T-helper 17 cell (primary cell): ENCODE measurements around the gene NOP10. TPM values are rescaled to one million over a fixed set of nuclear protein-coding genes. Genes with fewer than 3 reads are reported as not detected.
"Not testable (repeated sequence)": the region's sequence is repeated elsewhere in the genome, so short reads cannot be mapped to it uniquely, and the experiment has no call there.

Experiments
- ATAC-seq: fragments of 150-1000 bp; cut with Tn5 transposase; 2 replicates; pipeline ENCODE4 v1.10.0; 2021; ENCODE audit warnings: mild to moderate bottlenecking, moderate library complexity
- DNase-seq, 3 donors: peaks; one replicate each; pipeline versions ENCODE4 v3.0.0 to v3.0.0-alpha.2; 2020 to 2021
- H3K9me3 ChIP-seq: one replicate; pipeline ENCODE4 v1.7.0; 2013; ENCODE audit warnings: low read length, mild to moderate bottlenecking; ENCODE audit not compliant: control insufficient read depth, poor library complexity, severe bottlenecking
- H3K27ac Mint-ChIP-seq: one replicate; pipeline ENCODE4 v1.8.0; 2022; ENCODE audit warnings: mild to moderate bottlenecking, moderate library complexity, mixed read lengths
- H3K27me3 Mint-ChIP-seq: one replicate; pipeline ENCODE4 v1.8.0; 2022; ENCODE audit warnings: mixed read lengths
- H3K36me3 Mint-ChIP-seq: one replicate; pipeline ENCODE4 v1.8.0; 2022; ENCODE audit warnings: low read depth, mixed read lengths
- H3K4me1 Mint-ChIP-seq: one replicate; pipeline ENCODE4 v1.8.0; 2022; ENCODE audit warnings: mild to moderate bottlenecking, mixed read lengths
- H3K4me3 Mint-ChIP-seq: one replicate; pipeline ENCODE4 v1.8.0; 2022; ENCODE audit warnings: mild to moderate bottlenecking, moderate library complexity, mixed read lengths
- total RNA-seq, 4 donors: library from RNA in 2 of 4; stranded (reverse) in 2 of 4; gene quantifications; one replicate each; pipeline ENCODE4 v1.2.3 and lab custom pipeline; 2022 to 2026

The NOP10 gene
- total RNA-seq, 2 donors from 2014 or later, result 40.8 to 52.8 TPM

- Mint-ChIP-seq H3K27ac (no peak overlapping the region), H3K4me1 (peaks cover 3% of the 10 kb centered on the region), H3K27me3 (peaks cover 4% of the 10 kb centered on the region), H3K4me3 (no peak overlapping the region), H3K36me3 (peaks cover 5% of the 10 kb centered on the region)
- no peak for ATAC-seq
- no peaks in the 10 kb centered on the region for H3K9me3 ChIP-seq
- DNase-seq, result no peak
Measured at GRCh38 chr15:34349769-34350168, 6.8 kb upstream of the NOP10 start.

GRCh38 chr15:34348735-34349300 is 5.9 kb upstream of the NOP10 start:
- H3K9me3 ChIP-seq, result no peaks in the 10 kb centered on the region
- Mint-ChIP-seq H3K27me3 (peaks cover 4% of the 10 kb centered on the region), H3K36me3 (peaks cover 5% of the 10 kb centered on the region), H3K27ac (no peak overlapping the region), H3K4me1 (peaks cover 3% of the 10 kb centered on the region), H3K4me3 (no peak overlapping the region)
- no peak for ATAC-seq
- no peak for DNase-seq

DNA sequence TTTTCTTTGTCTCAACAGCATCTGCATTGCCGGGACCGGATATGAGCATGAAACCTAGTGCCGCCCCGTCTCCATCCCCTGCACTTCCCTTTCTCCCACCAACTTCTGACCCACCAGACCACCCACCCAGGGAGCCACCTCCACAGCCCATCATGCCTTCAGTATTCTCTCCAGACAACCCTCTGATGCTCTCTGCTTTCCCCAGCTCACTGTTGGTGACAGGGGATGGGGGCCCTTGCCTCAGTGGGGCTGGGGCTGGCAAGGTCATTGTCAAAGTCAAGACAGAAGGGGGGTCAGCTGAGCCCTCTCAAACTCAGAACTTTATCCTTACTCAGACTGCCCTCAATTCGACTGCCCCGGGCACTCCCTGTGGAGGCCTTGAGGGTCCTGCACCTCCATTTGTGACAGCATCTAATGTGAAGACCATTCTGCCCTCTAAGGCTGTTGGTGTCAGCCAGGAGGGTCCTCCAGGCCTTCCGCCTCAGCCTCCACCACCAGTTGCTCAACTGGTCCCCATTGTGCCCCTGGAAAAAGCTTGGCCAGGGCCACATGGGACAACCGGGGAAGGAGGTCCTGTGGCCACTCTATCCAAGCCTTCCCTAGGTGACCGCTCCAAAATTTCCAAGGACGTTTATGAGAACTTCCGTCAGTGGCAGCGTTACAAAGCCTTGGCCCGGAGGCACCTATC is 5.2 kb upstream of the NOP10 start:
- DNase-seq, result no peak
- Mint-ChIP-seq H3K4me3 (no peak overlapping the region), H3K27me3 (peaks cover 4% of the 10 kb centered on the region), H3K27ac (no peak overlapping the region), H3K4me1 (peaks cover 3% of the 10 kb centered on the region), H3K36me3 (peaks cover 5% of the 10 kb centered on the region)
- ATAC-seq, result no peak
- H3K9me3 ChIP-seq, result no peaks in the 10 kb centered on the region

GRCh38 chr15:34342213-34342736 is 661 bp downstream of the NOP10 start:
- not testable (repeated sequence) for H3K9me3 ChIP-seq, ATAC-seq, DNase-seq, H3K36me3 Mint-ChIP-seq, H3K27ac Mint-ChIP-seq, H3K4me3 Mint-ChIP-seq, H3K27me3 Mint-ChIP-seq
- peaks cover 13% of the 10 kb centered on the region for H3K4me1 Mint-ChIP-seq

GRCh38 chr15:34341381-34342212 is 1.3 kb downstream of the NOP10 start:
- H3K4me1 Mint-ChIP-seq, result peaks cover 19% of the 10 kb centered on the region
- H3K27me3 Mint-ChIP-seq, result no peaks in the 10 kb centered on the region
- H3K27ac Mint-ChIP-seq, result no peak overlapping the region
- no peaks in the 10 kb centered on the region for H3K9me3 ChIP-seq
- ATAC-seq (no peak), DNase-seq (no peak)
- H3K36me3 Mint-ChIP-seq, result peaks cover 2% of the 10 kb centered on the region
- H3K4me3 Mint-ChIP-seq, result no peak overlapping the region

GRCh38 chr15:34339946-34340345 is 3.0 kb downstream of the NOP10 start:
- no peak for DNase-seq
- Mint-ChIP-seq H3K27ac (peak overlapping the region; percentile 47), H3K36me3 (peaks cover 2% of the 10 kb centered on the region), H3K4me1 (peaks cover 33% of the 10 kb centered on the region), H3K4me3 (no peak overlapping the region), H3K27me3 (no peaks in the 10 kb centered on the region)
- H3K9me3 ChIP-seq, result no peaks in the 10 kb centered on the region
- no peak for ATAC-seq

GRCh38 chr15:34338347-34338746 is 4.6 kb downstream of the NOP10 start:
- Mint-ChIP-seq H3K36me3 (peaks cover 2% of the 10 kb centered on the region), H3K27me3 (no peaks in the 10 kb centered on the region), H3K4me3 (peak overlapping the region; percentile 98), H3K4me1 (peaks cover 38% of the 10 kb centered on the region), H3K27ac (no peak overlapping the region)
- H3K9me3 ChIP-seq, result no peaks in the 10 kb centered on the region
- DNase-seq (no peak), ATAC-seq (no peak)

DNA sequence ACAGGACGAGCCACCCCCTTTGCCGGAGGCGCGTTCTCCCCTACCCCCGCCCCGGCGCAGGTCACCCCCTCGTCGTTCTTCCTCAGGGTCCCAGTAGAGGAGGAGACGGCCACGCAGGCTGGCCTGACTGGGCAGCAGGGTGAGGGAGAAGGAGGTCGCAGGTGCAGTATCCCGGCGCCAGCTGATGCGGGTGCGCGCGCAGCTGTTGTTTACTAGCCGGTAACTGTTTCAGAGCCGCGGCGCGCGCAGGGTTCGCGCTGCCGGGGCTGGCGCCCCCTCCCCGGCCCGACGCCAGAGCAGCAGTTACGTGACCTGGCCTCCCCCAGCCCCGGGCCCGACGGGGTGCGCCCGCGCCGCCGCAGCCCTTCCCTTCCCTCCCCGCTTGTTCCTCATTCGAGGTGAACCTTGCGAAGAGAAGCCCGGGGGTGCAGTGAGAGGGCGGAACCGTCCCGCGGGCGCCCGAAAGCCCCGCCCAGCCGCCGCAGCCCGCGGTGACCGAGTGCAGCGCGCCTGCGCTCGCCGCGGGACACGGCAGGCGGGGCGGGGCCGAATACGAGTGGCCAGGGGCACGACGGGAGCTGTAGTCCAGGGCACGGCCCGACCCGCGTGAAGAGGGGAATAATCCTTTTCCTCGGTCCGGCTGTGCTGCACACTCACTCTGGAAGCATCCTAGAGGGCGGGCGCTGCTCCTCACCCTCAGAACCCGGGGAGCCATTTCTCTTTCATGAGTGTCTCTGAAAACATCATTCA is 5.2 kb downstream of the NOP10 start, which contains the start of gene SLC12A6:
Gene SLC12A6 (minus strand): TSS at position 225 of the 750 bp plus-strand sequence. CDS start 1,101 bp downstream, outside the sequence.
- H3K27me3 Mint-ChIP-seq, result no peaks in the 10 kb centered on the region
- H3K9me3 ChIP-seq, result no peaks in the 10 kb centered on the region
- DNase-seq (peak; percentile 90 to 92 (median 90)), ATAC-seq (peak; percentile 88)
- H3K27ac Mint-ChIP-seq, result peak within 1 kb of the TSS; percentile 97
- H3K4me1 Mint-ChIP-seq, result peaks cover 38% of the 10 kb centered on the region
- H3K36me3 Mint-ChIP-seq, result peaks cover 2% of the 10 kb centered on the region
- peak within 1 kb of the TSS; percentile 98 for H3K4me3 Mint-ChIP-seq

DNA sequence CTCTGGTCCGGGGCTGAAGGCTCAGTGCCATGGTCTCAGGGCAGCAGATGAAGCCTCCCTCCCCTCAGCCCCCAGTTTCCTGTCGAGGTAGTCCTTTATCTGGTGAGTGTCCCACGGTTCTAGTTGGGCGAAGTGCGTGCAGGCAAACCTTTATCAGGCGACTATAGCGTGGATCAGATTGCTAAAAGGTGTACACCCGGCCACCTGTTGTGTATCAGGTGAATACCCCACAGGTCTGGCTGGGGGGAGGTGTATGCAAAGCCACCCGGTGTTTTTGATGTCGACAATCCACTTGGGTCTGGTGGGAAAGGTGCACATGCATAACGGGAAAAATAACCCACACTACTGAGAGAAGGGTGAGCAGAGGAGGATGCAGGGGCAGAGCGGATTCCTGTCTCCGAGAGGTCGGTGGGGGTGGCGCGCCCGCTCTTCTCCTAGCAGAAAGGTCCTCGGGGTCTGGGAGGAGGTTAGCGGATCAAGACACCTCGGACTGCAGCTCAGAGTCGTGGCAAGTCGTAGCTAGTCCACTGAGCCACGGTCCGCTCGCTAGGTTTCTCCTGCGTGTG is 5.9 kb downstream of the NOP10 start:
- peak in 1 of 3 donors; percentile 13 for DNase-seq
- Mint-ChIP-seq H3K4me3 (peak overlapping the region; percentile 98), H3K4me1 (peaks cover 42% of the 10 kb centered on the region), H3K27me3 (no peaks in the 10 kb centered on the region), H3K27ac (peak overlapping the region; percentile 97), H3K36me3 (peaks cover 2% of the 10 kb centered on the region)
- ATAC-seq, result peak; percentile 14
- H3K9me3 ChIP-seq, result no peaks in the 10 kb centered on the region

DNA sequence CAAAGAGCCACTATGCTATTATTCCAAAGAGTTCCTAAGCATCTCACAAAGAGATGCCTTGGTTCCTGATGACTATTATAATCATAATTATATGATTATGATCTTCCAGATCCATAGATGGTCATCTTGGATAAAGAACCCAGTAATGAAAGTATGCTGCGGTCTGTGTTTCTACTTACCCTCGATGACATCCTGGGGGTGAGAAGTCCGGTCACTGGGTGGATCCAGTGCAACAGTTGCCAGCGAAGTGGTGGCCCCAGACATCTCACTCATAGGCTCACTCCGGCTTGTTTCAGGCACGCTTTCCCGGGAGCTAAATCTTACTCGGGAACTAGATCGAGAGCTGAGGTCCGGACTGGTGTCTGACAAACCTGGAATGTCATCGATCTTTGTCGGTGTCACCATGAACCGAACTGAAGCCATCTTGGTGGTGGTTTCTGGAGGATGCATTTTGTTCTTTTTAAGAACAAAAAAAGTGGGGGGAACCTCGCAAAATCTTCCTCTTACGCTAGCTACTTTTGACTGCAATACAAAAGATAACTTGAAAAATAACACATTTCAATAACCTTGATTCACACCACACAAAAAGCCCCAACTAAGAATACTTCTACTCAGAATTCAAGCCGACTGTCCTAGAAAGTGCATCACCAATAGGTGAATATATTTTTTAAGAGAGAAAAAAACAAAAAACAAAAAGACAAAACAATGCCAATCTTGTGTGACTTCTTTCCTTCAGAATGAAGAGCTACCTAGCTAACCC is 6.5 kb downstream of the NOP10 start:
- H3K27ac Mint-ChIP-seq, result peak overlapping the region; percentile 97
- peaks cover 41% of the 10 kb centered on the region for H3K4me1 Mint-ChIP-seq
- no peaks in the 10 kb centered on the region for H3K9me3 ChIP-seq
- H3K4me3 Mint-ChIP-seq, result peak overlapping the region; percentile 98
- H3K36me3 Mint-ChIP-seq, result peaks cover 4% of the 10 kb centered on the region
- no peaks in the 10 kb centered on the region for H3K27me3 Mint-ChIP-seq
- DNase-seq, result no peak
- no peak for ATAC-seq

GRCh38 chr15:34335176-34336032 is 7.5 kb downstream of the NOP10 start:
- no peak for DNase-seq
- Mint-ChIP-seq H3K27me3 (no peaks in the 10 kb centered on the region), H3K27ac (peak overlapping the region; percentile 97), H3K36me3 (peaks cover 2% of the 10 kb centered on the region), H3K4me1 (peaks cover 43% of the 10 kb centered on the region), H3K4me3 (peak overlapping the region; percentile 98)
- ATAC-seq, result no peak
- H3K9me3 ChIP-seq, result no peaks in the 10 kb centered on the region
